Sigmoid colon (tissue), 7 donors: ENCODE results near the gene HLA-DOB. TPM values are rescaled to one million over a fixed set of nuclear protein-coding genes. Genes with fewer than 3 reads are reported as not detected.

ENCODE experiments used
- DNase-seq: peaks from one replicate; pipeline ENCODE4 v3.0.0-alpha.2; 2019
- H3K27ac ChIP-seq, 4 donors: fragments of 200-600 bp; sonication (generic); one replicate each; pipeline ENCODE4 v1.5.1; 2016 to 2019; ENCODE audit warnings: mild to moderate bottlenecking in 1 of 4
- H3K27me3 ChIP-seq, 3 donors: fragments of 200-600 bp; sonication (generic); one replicate each; pipeline ENCODE4 v1.5.1; 2019; ENCODE audit warnings: mild to moderate bottlenecking in 1 of 3
- H3K36me3 ChIP-seq, 4 donors: fragments of 200-600 bp; sonication (generic); one replicate each; pipeline ENCODE4 v1.5.1; 2016 to 2019
- H3K4me1 ChIP-seq, 4 donors: fragments of 200-600 bp; sonication (generic); one replicate each; pipeline ENCODE4 v1.5.1; 2017 to 2019
- H3K4me3 ChIP-seq, 4 donors: fragments of 200-600 bp; sonication (generic); one replicate each; pipeline ENCODE4 v1.5.1; 2017 to 2019; ENCODE audit warnings: mild to moderate bottlenecking in 2 of 4, moderate library complexity in 1 of 4
- H3K9me3 ChIP-seq, 4 donors: fragments of 200-600 bp in 3 of 4; sonication (generic) in 3 of 4; one replicate each; pipeline versions ENCODE4 v1.5.1 to v1.6.1; 2013 to 2019
- EP300 ChIP-seq, 4 donors: sonication (generic); formaldehyde crosslinking; IDR thresholded peaks; one replicate each; pipeline ENCODE4 v1.6.1; 2017; ENCODE audit warnings: antibody characterized with exemption in 4 of 4
- POLR2A ChIP-seq, 2 donors: fragments of 450-650 bp; IDR thresholded peaks; one replicate each; pipeline ENCODE4 v1.6.1; 2016; ENCODE audit warnings: antibody characterized with exemption in 2 of 2, mild to moderate bottlenecking in 2 of 2, moderate library complexity in 2 of 2
- POLR2AphosphoS5 ChIP-seq, 4 donors: sonication (generic); formaldehyde crosslinking; IDR thresholded peaks; one replicate each; pipeline ENCODE4 v1.6.1; 2017; ENCODE audit warnings: antibody characterized with exemption in 4 of 4
- WGBS, 2 donors: extraction: QIAGEN DNeasy Blood & Tissue Kit; methylation state at CpG; one replicate each; pipeline ENCODE4 v1.1.7; 2013; 5-methylcytosine and 5-hydroxymethylcytosine counted together
- intact Hi-C: fragments of 100-400 bp; cut with DNase I; formaldehyde crosslinking; loops from one replicate; pipeline ENCODE4 v1.15.1; 2023
- polyA plus RNA-seq, 3 donors: library from polyadenylated mRNA; stranded (reverse); fragments of 200-250 nt; gene quantifications; one replicate each; pipeline ENCODE4 v1.2.3, GENCODE V29; 2013
- total RNA-seq, 4 donors: library from RNA; depleted of rRNA; stranded (reverse); fragments of >200 nt; gene quantifications; one replicate each; pipeline ENCODE4 v1.1.0, GENCODE V29; 2016
- TF ChIP-seq, protein P1 (sequence below), 4 experiments: fragments of 450-650 bp in 3 of 4; fragments of 200-600 bp in 1 of 4; IDR thresholded peaks; one replicate each; pipeline ENCODE4 v1.5.1; 2016 to 2019; ENCODE audit warnings: antibody characterized with exemption in 4 of 4, mild to moderate bottlenecking in 3 of 4, moderate library complexity in 2 of 4
- donor health status: healthy with polysubstance abuse.
- donor health status: Bipolar disorder and iron deficiency.
- donor health status: healthy.

Gene HLA-DOB
- total RNA-seq (1 to 10 TPM in 1 of 4 donors, under 1 TPM in 1, not detected in 2; 0.68 to 1.8 TPM), polyA plus RNA-seq (10 to 100 TPM in 1 of 3 donors, 1 to 10 TPM in 2; 1.2 to 31.8 (median 1.6) TPM)

DNA sequence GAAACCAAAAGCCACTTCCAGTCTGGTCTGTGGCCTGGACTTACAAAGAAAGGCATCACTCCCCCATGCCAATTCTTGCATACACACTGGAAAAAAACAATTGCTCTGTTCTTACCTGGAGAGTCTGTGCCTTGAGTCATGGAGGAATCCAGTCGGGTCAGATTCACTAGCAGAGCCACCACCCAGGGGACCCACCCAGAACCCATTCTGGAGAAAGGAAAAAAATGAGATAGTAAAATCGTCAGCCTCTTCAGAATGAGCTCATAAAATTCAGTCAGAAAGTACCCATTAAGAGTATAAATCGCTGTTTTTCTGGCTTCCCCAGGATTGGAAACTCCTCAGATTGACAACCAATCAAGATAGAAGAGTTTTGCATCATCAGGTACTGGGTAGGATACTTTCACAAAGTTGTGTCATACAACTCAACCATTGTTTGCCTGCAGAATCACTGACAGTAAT is at the start of gene HLA-DOB:
HLA-DOB (minus strand) TSS at position 257 of the 459 bp plus-strand sequence; CDS start at position 206, 51 bp downstream.
- WGBS, 2 donors, result 11 to 34% methylated on average over 3 of the region's 3 CpGs
- Histone ChIP-seq H3K36me3 (no peaks in the 10 kb centered on the region), H3K27me3 (no peaks in the 10 kb centered on the region), H3K4me3 (no peak within 1 kb of the TSS), H3K9me3 (no peaks in the 10 kb centered on the region), H3K27ac (peak within 1 kb of the TSS in 1 of 4 donors; percentile 14), H3K4me1 (no peaks in the 10 kb centered on the region)
- intact Hi-C loops, result no loop called here
- TF ChIP-seq, protein P1, sequence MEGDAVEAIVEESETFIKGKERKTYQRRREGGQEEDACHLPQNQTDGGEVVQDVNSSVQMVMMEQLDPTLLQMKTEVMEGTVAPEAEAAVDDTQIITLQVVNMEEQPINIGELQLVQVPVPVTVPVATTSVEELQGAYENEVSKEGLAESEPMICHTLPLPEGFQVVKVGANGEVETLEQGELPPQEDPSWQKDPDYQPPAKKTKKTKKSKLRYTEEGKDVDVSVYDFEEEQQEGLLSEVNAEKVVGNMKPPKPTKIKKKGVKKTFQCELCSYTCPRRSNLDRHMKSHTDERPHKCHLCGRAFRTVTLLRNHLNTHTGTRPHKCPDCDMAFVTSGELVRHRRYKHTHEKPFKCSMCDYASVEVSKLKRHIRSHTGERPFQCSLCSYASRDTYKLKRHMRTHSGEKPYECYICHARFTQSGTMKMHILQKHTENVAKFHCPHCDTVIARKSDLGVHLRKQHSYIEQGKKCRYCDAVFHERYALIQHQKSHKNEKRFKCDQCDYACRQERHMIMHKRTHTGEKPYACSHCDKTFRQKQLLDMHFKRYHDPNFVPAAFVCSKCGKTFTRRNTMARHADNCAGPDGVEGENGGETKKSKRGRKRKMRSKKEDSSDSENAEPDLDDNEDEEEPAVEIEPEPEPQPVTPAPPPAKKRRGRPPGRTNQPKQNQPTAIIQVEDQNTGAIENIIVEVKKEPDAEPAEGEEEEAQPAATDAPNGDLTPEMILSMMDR (IDR thresholded peaks at IDR 0.05), result no peak
- TF ChIP-seq POLR2A (IDR thresholded peaks at IDR 0.05) (no peak), POLR2AphosphoS5 (IDR thresholded peaks at IDR 0.05) (no peak), EP300 (IDR thresholded peaks at IDR 0.05) (no peak)
- no peak for DNase-seq

DNA sequence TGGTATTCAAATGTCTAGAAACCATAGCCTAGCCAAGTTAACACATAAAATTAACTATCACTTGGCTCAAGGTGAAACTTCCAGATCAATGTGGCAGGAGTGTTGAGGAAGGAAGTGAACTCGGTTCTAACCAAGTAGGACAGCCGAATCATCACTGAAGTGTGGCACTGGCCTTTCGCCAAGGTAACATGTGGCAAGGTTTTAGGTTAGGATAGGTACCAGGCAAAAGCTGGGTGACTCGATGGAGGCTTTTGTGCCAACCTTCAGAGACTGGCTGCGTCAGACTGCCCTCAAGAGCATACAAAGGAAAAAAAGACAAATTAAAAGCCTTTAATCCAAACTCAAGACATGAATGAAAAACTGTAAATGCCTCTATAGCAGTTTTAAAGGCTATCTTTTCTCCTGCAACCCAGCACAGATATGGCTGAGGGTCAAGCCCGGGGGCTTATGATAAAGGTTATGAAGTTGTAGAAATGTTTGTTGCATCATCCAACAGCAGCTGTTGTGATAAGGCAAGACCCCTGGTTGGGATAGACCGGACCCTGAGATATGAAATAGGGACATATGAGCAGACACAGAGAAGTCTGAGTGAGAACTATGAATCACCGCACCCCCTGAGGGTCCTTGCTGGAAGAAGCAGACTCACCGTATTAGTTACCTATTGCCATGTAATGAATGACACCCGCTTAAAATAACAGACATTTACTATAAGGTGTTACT is 49.1 kb upstream of the HLA-DOB start:
- H3K9me3 ChIP-seq, result no peaks in the 10 kb centered on the region
- no peaks in the 10 kb centered on the region for H3K27me3 ChIP-seq
- intact Hi-C loops, result loop anchor here (5.0 kb wide), 1 partner anchor 454 kb away; no protein-coding TSS in a partner anchor
- no peak for DNase-seq
- H3K4me1 ChIP-seq, result no peaks in the 10 kb centered on the region
- TF ChIP-seq POLR2AphosphoS5 (IDR thresholded peaks at IDR 0.05) (no peak), POLR2A (IDR thresholded peaks at IDR 0.05) (no peak), EP300 (IDR thresholded peaks at IDR 0.05) (no peak)
- TF ChIP-seq, protein P1 (IDR thresholded peaks at IDR 0.05), result no peak
- 72 to 75% methylated on average over 10 of the region's 10 CpGs for WGBS, 2 donors
- no peak overlapping the region for H3K4me3 ChIP-seq
- no peak overlapping the region for H3K27ac ChIP-seq
- H3K36me3 ChIP-seq, result no peaks in the 10 kb centered on the region

DNA sequence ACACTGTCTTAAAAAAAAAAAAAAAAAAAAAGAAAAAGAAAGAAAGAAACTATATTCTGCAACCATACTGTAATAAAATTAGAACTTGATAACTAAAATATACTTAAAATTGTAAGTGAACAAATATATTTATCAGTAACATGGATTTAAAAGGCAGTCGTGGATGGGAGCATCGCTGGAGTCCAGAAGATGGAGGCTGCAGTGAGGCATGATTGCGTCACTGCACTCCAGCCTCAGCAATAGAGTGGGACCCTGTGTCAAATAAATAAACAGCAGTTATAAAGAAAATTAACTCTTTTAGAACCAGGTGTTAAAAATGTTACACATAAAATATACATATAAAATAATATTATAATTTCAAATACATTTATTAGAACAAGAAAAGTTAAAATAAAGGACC is 45.9 kb upstream of the HLA-DOB start:
- no peak for DNase-seq
- Histone ChIP-seq H3K9me3 (no peaks in the 10 kb centered on the region), H3K4me1 (no peaks in the 10 kb centered on the region), H3K36me3 (peaks cover 0 to 24% (median 8%) of the 10 kb centered on the region in 4 donors), H3K27ac (no peak overlapping the region), H3K27me3 (no peaks in the 10 kb centered on the region), H3K4me3 (no peak overlapping the region)
- WGBS, 2 donors, result 81 to 85% methylated on average over 3 of the region's 3 CpGs
- TF ChIP-seq, protein P1 (IDR thresholded peaks at IDR 0.05), result no peak
- TF ChIP-seq POLR2AphosphoS5 (IDR thresholded peaks at IDR 0.05), result no peak
- TF ChIP-seq POLR2A (IDR thresholded peaks at IDR 0.05), result no peak
- TF ChIP-seq EP300 (IDR thresholded peaks at IDR 0.05), result no peak
- intact Hi-C loops, result no loop called here

GRCh38 chr6:32860674-32861073 is 43.9 kb upstream of the HLA-DOB start:
- H3K4me1 ChIP-seq, result peaks cover 0 to 6% (median 0%) of the 10 kb centered on the region in 4 donors
- H3K9me3 ChIP-seq, result no peaks in the 10 kb centered on the region
- intact Hi-C loops, result no loop called here
- H3K27me3 ChIP-seq, result no peaks in the 10 kb centered on the region
- TF ChIP-seq POLR2AphosphoS5 (IDR thresholded peaks at IDR 0.05) (no peak), EP300 (IDR thresholded peaks at IDR 0.05) (no peak), POLR2A (IDR thresholded peaks at IDR 0.05) (no peak)
- TF ChIP-seq, protein P1 (IDR thresholded peaks at IDR 0.05), result no peak
- H3K27ac ChIP-seq, result peak overlapping the region in 1 of 4 donors; percentile 35
- WGBS, 2 donors, result 83 to 89% methylated on average over 1 of the region's 1 CpG
- H3K4me3 ChIP-seq, result no peak overlapping the region
- H3K36me3 ChIP-seq, result peaks cover 0 to 30% (median 9%) of the 10 kb centered on the region in 4 donors
- no peak for DNase-seq
